Stimulated activated CD8-positive, alpha-beta memory T cell treated with anti-CD3 and anti-CD28 coated beads, Interleukin-4, amount 100 ng/mL, for 24 hours (primary cell): ENCODE data around the gene DTX3.
"Not testable (repeated sequence)": the region's sequence is repeated elsewhere in the genome, so short reads cannot be mapped to it uniquely, and the experiment has no call there.

Experiments used
- DNase-seq: peaks from one replicate; pipeline ENCODE4 v3.0.0-alpha.2; 2020; ENCODE audit warnings: low read depth

Gene DTX3

DNA sequence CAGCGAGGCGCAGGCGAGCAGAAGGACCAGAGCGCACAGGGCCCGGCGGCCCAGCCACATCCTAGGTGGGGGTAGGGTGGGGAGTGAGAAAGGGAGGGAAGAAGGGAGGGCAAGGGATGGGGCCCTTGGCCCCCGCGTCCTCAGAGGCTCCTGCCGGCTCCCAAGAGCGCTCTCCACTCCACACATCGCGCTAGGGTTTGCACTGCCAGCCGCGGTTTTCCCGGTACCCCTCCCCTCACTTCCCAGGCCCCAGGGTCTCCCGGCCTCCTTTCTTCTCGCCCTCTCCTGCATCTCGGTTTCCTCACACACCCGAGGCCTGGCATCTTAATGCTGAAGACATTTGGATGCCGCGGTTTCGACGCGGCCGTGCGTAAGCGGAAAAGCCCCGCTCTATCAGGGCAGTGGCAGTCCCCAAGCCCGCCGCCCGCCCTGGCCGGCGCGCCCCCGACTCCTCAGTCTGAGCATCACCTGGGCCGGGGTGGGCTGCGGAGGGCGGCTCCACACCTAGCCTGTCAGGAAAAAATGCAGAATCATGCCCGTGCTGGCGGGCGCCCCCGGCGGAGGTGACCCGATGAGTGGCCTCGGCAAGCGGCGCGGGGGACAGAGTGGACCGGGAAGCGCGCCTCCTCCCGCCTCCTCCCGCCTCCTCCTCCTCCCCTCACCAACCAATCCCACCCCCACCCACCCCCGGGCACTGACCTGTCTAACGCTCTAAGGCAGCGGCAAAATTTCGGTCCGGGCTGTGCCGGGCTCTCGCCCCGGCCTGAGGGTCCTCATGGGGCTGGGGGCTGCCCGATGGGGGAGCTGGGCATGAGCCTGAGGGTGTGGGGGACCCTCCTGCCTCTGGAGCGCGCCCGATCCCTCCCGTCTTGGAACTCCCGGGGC lies 27.7 kb downstream of the DTX3 start:
- no peak for DNase-seq

DNA sequence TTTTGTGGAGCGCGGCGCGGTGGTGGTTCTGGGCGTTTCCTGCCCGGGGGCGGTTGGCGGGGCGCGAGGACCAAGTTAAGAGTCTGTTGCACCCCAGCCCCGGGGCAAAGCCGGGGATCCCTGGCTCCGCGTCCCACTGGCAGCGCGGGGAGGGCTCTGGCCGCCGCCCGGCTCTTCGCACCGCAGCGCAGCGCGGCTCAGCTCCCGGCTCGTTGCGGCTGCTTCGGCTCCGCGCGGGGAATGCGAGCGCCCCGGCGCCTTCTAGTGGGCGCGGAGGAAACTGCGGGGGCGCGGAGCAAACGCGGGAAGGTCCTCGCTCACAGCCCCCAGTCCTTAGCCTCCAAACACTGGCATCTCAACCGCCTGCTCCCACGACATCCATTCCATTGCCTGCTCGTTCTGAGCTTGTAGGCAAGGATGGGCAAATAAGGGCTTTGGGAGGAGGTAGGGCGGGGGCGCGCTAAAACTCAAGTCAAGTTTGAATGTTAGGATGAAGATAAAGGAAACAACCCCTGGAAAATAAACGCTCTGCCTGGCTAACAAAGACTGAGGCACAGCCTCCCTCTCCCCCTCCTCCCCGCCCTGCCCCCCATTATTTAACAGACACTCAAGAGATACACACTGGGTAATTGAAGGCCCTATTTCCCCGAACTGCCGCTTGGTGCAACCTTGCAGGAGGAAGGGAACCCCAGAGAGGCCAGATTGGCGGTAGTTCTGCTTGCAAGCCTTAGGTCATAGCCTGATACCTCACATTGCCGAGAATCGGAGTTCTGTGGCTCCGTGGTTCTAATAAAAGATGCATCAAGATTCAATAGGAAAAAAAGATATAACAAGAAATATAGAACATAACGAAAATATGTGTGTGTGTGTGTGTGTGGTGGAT lies 28.6 kb downstream of the DTX3 start, which contains the start of gene B4GALNT1:
B4GALNT1 (minus strand) TSS at position 244 of the 883 bp plus-strand sequence. CDS start 1,069 bp downstream, outside the sequence.
- peak; percentile 50 for DNase-seq

DNA sequence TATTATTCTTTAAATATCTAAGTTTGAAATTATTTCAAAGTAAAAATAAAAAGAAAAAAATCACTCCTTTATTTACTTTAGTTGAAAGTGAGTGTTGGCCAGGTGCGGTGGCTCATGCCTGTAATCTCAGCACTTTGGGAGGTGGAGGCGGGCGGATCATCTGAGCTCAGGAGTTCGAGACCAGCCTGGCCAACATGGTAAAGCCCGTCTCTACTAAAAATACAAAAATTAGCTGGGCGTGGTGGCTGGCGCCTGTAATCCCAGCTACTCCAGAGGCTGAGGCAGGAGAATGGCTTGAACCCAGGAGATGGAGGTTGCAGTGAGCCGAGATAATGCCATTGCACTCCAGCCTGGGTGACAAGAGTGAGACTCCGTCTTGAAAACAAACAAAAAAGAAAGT lies 32.1 kb downstream of the DTX3 start:
- DNase-seq = not testable (repeated sequence)

DNA sequence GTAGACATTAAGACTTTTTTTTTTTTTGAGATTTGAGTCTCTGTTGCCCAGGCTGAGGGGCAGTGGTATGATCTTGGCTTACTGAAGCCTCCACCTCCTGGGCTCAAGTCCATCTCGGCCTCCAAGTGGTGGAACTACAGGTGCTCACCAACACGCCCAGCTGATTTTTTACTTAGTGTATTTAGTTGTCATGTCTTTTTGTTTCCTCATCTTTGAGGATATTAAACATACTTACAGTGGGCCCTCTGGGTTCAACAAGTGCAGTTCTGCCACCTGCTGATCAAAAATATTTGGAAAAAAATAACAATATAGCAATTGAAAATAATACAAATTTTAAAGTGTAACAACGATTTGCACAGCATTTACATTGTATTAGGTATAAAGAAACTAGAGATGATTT lies 32.7 kb downstream of the DTX3 start:
- DNase-seq = no peak

DNA sequence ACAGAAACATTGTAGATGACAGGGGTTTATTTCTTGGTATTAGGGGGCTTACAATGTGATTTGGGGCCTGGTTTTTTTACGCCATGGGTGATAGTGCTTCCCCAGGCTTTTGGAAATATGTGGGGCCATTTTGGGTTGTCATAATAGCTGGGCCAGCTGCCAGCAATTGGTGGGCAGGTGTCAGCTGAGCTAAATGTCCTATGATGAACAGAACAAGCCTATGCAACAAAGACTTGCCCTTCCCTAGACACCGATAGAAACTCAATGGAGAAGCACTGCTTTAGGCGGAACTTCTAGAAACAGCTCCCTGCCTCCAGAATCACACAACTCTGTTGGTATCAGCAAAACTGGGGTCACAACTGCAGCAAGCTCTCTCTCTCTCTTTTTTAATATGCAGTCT lies 33.5 kb downstream of the DTX3 start:
- DNase-seq = no peak

DNA sequence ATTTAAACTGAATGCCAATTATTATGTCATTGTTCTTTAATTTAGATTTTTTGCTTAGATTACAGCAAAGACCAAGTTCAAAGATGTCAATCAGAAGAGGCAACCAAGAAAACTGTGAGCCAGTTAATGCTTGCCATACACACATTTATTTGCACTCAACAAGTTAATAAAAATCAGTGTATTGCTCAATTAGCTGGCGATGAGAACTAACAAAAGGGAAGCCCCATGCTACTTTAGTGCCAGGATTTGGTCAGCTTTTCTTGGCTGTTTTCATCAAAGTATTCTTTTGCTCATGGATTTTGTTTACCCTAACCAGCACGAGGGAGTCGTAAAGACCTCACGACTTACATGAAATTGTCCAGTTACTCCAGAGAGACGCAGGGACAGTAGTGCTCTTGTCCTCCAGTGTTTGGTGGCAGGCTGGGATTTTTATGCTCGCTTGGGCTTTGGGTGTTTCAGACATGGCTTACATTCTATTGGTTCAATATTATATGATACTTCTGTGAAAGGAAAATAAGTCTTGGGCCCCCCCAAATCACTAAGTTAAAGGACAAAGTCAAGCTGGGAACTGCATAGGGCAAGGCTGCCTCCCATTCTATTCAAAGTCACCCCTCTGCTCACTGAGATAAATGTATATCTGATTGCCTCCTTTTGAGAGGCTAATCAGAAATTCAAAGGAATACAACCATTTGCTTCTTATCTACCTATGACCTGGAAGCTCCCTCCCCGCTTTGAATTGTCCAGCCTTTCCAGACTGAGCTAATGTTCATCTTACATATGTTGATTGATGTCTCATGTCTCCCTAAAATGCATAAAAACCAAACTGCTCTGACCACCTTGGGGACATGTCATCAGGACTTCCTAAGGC lies 35.8 kb downstream of the DTX3 start:
- no peak for DNase-seq

DNA sequence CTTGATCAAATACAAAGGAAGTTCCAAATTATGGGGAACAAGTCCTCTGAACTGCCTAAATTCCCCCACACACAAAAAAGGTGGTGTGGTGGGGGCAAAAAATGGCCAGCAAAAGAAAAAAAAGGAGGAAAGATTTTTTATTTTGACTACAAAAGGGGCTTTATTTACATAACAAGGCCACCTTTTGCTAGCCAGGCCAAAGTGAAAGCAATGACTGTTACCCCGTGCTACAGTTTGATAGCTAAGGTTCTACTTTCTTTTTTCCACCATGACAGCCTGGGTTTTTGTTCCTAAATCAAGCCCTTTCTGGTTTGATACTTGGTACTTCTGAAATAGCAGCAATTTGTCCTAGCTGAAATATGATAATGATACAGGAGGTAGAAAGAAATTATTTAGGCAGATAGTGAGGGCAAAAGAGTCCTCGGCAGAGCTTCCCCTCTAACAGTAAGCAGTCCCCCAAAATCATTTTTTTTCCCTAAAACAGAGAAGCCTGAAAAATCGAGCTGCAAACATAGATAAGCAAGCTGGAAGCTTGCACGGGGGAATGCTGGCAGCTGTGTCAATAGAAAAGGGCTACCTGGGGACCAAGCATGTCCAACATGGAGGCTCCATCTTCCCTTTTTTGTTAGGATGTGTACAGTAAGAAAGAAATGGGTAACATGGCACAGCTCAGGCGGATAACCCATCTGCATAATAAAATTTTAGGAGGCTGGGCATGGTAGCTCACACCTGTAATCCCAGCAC lies 37.2 kb downstream of the DTX3 start:
- DNase-seq = no peak

DNA sequence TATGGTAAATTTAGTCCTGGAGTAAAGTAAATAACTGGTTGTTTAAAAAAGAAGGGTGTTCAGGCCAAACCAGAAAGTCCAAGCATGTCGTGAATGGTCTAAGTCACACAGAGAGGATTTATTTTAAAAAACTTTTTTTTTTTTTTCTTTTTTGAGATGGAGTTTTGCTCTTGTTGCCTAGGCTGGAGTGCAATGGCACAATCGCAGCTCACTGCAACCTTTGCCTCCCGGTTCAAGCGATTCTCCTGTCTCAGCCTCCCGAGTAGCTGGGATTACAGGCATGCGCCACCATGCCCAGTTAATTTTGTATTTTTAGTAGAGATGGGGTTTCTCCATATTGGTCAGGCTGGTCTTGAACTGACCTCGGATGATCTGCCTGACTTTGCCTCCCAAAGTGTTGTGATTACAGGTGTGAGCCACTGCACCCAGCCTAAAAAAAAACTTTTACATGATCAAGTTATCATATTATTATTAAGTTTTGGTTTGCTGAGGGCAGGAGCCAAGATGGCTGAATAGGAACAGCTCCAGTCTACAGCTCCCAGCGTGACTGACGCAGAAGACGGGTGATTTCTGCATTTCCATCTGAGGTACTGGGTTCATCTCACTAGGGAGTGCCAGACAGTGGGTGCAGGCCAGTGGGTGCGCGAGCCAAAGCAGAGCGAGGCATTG lies 41.5 kb downstream of the DTX3 start:
- DNase-seq = not testable (repeated sequence)

DNA sequence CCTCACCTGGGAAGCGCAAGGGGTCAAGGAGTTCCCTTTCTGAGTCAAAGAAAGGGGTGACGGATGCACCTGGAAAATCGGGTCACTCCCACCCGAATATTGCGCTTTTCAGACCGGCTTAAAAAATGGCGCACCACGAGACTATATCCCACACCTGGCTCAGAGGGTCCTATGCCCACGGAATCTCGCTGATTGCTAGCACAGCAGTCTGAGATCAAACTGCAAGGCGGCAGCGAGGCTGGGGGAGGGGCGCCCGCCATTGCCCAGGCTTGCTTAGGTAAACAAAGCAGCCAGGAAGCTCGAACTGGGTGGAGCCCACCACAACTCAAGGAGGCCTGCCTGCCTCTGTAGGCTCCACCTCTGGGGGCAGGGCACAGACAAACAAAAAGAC lies 42.0 kb downstream of the DTX3 start:
- DNase-seq = not testable (repeated sequence)

DNA sequence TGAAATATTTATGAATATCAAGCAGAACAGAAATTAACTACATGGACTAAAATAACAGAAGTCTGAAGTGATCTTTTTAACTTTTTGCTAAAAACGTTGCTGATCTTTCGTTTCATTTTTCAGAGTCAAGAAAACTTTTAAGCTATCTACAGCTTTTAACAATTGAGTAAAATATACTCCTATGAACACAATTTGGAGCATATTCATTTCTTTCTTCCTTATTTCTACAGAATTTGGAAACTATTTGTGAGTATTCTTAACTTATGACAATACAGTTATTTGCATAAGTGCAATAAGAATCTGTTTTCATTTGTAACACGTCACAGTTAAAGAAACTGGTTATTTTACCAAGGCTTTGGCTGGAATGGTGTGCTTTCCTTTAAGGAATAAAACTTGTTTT lies 49.4 kb downstream of the DTX3 start:
- no peak for DNase-seq

DNA sequence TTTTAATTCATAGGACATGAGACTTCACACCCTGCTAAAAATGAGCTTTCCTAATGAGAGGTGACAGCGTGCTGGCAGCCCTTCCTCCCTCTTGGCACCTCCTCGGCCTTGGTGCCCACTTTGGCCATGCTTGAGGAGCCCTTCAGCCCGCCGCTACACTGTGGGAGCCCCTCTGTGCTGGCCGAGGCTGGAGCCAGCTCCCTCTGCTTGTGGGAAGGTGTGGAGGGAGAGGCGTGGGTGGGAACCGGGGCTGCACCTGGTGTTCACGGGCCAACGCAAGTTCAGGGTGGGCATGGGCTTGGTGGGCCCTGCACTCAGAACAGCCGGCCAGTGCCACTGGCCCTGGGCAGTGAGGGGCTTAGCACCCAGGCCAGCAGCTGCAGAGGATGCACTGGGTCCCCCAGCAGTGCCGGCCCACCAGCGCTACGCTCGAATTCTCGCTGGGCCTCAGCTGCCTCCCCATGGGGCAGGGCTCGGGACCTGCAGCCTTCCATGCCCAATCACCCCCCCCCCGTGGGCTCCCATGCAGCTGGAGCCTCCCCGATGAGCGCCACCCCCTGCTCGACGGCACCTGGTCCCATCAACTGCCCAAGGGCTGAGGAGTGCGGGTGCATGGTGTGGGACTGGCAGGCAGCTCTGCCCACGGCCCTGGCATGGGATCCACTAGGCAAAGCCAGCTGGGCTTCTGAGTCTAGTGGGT lies 51.1 kb downstream of the DTX3 start:
- no peak for DNase-seq

DNA sequence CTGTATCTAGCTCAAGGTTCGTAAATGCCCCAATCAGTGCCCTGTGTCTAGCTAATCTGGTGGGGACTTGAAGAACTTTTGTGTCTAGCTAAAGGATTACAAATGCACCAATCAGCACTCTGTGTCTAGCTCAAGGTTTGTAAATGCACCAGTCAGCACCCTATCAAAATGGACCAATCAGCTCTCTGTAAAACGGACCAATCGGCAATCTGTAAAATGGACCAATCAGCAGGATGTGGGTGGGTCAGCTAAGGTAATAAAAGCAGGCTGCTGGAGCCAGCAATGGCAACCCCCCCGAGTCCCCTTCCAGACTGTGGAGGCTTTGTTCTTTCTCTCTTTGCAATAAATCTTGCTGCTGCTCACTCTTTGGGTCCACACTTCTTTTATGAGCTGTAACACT lies 51.8 kb downstream of the DTX3 start:
- DNase-seq = not testable (repeated sequence)

DNA sequence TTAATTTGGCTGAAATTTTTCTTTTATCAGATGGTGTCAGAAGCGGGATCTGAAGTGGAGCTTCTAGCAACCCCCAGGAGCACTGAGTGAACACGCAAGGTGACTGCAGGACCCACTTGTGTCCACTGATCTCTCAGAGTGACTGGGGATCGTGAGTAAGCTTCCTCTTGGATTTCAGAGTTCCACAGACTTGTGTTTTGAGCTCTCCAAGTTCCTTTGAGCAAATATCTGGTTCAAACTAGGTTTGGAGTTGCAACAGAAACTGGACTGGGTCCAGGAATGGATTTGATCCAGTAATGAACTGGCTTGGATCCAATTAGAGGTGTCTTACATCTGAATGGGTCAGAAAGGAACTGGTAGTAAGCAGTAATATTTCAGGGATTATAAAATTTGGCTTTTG lies 53.1 kb downstream of the DTX3 start:
- no peak for DNase-seq

DNA sequence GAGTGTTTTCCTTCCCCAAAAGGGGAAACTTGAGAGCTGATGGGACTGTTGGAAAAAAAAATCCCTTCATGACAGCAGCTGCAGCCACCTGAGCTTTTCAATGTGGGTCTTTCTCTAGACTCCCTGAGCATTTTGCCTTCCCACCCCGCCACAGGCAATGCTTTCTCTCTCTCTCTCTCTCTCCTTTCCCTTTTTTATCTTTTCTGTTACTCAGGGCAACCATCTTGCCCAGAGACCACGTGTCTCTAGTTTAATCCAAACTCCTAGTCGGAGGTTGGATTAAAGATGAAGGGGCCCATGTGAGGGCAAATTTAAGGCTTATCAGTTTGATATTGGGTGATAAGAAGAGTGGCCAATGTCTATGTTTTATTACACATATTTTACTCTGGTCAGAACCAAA lies 54.3 kb downstream of the DTX3 start:
- DNase-seq = no peak
